Hematopoietic multipotent progenitor cell treated with erythropoietin and hydrocortisone succinate and interleukin-3 and kit ligand, for 8 days (in vitro differentiated cells): ENCODE measurements around the gene FBN1.

Experiments used
- DNase-seq: peaks from one replicate; pipeline ENCODE4 v3.0.0-alpha.2; 2015

FBN1 gene

GRCh38 chr15:48578965-48579364, 66.5 kb downstream of the FBN1 start:
- DNase-seq, result no peak

- DNase-seq, result no peak
Observed at GRCh38 chr15:48577469-48577868, 68.0 kb downstream of the FBN1 start.

- no peak for DNase-seq
Observed at GRCh38 chr15:48574187-48574586, 71.3 kb downstream of the FBN1 start.

- DNase-seq, result no peak
Observed at GRCh38 chr15:48573780-48574179, 71.7 kb downstream of the FBN1 start.

GRCh38 chr15:48572823-48573222, 72.7 kb downstream of the FBN1 start:
- DNase-seq, result no peak

GRCh38 chr15:48571510-48571909, 74.0 kb downstream of the FBN1 start:
- no peak for DNase-seq

GRCh38 chr15:48570822-48571221, 74.7 kb downstream of the FBN1 start:
- DNase-seq, result no peak

- DNase-seq, result no peak
Observed at GRCh38 chr15:48569591-48570302, 75.8 kb downstream of the FBN1 start.

- DNase-seq, result no peak
Observed at GRCh38 chr15:48566668-48567067, 78.8 kb downstream of the FBN1 start.

- peak; percentile 72 for DNase-seq
Observed at GRCh38 chr15:48565560-48566482, 79.7 kb downstream of the FBN1 start.

- no peak for DNase-seq
Observed at GRCh38 chr15:48564690-48565089, 80.8 kb downstream of the FBN1 start.

GRCh38 chr15:48563934-48564333, 81.6 kb downstream of the FBN1 start:
- DNase-seq, result no peak

GRCh38 chr15:48560321-48561051, 85.0 kb downstream of the FBN1 start:
- DNase-seq, result no peak

- DNase-seq, result no peak
Observed at GRCh38 chr15:48559285-48559684, 86.2 kb downstream of the FBN1 start.

GRCh38 chr15:48558226-48558625, 87.3 kb downstream of the FBN1 start:
- DNase-seq, result no peak

- DNase-seq, result peak; percentile 23
Observed at GRCh38 chr15:48557335-48557734, 88.2 kb downstream of the FBN1 start.

- DNase-seq, result no peak
Observed at GRCh38 chr15:48556159-48556897, 89.2 kb downstream of the FBN1 start.

GRCh38 chr15:48555241-48555881, 90.1 kb downstream of the FBN1 start:
- peak; percentile 93 for DNase-seq

GRCh38 chr15:48554112-48554511, 91.4 kb downstream of the FBN1 start:
- DNase-seq, result no peak

- no peak for DNase-seq
Observed at GRCh38 chr15:48553559-48553958, 92.0 kb downstream of the FBN1 start.

GRCh38 chr15:48550822-48551525, 94.5 kb downstream of the FBN1 start:
- DNase-seq, result peak; percentile 9

GRCh38 chr15:48548455-48548854, 97.1 kb downstream of the FBN1 start:
- DNase-seq, result no peak
